GM18505 (cell line): Measurements from ENCODE around the gene ALKBH3.

Experiments
- ATAC-seq: cut with Tn5 transposase; IDR thresholded peaks from one replicate; pipeline ENCODE4 v1.9.1; 2021; ENCODE audit not compliant: unreplicated experiment
- POLR2A ChIP-seq: IDR thresholded peaks from 4 replicates; pipeline ENCODE4 v1.6.1; 2011; ENCODE audit warnings: borderline replicate concordance; ENCODE audit not compliant: insufficient read depth, insufficient read length; ENCODE audit errors: extremely low read depth

The ALKBH3 gene

DNA sequence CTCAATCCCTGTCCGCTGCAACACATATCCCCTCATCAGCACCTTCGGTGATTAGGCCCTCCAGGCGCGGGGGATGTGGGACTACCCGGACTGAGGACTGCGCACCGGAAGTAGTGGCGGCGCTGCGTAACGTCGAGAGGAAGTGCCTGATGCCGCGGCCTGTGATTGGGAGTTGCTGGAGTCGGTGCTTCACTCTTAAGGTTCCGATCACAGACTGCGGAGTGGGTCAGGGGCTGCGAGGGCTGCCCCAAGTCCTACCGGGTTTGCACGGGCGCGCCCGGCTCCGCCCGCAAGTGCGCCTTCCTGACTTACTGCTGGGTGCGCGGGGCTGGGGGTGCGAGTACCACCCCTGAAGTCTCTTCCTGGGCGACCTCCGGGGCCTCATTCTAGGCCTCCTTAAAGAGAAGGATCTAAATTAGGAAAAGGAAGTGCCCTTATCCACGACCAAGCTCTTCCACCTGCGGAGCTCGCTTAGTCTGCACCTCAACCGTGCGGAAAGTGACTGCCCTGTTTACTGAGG is at the start of gene ALKBH3:
TSS of gene ALKBH3 (plus strand) at position 192 of the 520 bp plus-strand sequence. CDS start 1,822 bp downstream, outside the sequence.
- peak; percentile 99 for ATAC-seq
- TF ChIP-seq POLR2A: peak; percentile 74

DNA sequence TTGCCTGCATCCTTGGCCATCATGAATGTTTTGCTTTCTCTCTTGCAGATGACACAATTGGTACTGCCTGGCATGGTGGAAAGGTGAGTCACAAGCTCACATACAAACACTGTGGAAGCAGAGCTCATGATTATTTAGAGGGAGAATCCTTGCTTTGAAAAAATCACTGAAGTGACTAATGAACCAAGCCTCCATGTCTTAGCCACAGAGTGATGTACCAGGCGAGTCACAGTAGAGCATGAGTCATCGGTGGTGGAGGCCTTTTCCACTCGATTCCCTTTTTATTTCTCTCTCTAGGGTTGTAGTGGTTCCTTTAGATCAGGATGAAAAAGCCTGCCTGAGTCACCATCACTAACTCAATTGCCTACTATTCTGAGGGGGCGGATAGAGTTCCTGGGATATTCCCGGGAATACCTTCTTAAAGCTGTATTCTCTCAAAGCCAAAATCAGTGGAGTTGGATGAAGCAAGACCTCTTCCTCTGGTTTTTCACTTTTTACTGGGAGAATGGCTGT is 49.6 kb upstream of the ALKBH3 start:
- no peak for ATAC-seq

DNA sequence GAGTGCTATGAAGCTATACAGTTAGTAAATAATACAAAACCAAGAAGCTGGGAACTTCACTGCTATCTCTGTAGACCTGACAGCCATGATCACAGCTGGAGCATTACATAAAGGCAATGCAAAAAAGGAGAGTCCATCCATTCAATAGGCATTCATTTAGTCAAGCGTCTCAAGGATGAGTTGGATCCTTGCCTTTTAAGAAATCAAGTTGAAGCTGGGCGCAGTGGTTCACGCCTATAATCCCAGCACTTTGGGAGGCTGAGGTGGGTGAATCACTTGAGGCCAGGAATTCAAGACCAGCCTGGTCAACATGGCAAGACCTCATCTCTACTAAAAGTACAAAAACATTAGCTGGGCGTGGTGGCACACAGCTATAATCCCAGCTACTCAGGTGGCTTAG is 48.1 kb upstream of the ALKBH3 start:
- no peak for TF ChIP-seq POLR2A
- no peak for ATAC-seq

More for the DNA sequence above, 49.6 kb upstream of the ALKBH3 start:
- TF ChIP-seq POLR2A: no peak

DNA sequence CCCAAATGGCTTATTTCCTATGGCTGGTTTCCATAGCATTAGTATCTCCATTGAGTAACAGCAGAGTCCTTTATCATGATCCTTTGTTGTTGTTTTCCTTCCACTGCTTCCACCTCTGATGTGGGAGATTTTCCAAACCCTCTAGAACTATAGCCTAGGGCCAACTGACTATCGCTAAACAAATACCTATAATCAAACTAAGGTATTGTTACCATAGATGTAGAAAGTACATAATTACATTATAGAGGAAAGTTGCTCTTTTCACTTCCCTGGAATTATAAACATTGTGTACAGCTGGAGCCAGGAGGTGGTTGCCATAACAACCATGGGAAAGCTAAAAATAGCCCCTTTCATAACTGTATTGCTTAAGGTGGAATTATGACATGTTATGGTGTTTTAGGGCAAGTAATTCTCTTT is 47.0 kb upstream of the ALKBH3 start:
- TF ChIP-seq POLR2A: no peak
- ATAC-seq: no peak

DNA sequence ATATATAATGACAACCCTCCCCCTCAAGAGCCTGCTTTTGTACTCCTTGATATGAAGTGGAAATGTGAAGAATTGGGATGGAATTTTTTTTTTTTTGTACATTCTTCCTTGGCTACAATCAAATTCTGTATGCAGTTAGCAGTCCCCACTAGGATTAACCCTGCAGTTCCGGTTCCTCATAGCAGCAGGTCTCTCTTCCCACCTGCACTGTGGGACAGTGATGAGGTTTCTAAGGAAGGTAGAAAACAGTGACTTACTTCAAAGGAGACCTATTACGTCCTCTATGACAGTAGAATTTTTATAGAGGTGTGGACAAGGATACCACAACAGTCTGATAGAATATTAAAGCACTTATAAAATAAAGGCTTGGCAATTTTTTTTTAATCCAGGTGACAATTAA is 46.3 kb upstream of the ALKBH3 start:
- ATAC-seq: no peak
- no peak for TF ChIP-seq POLR2A

DNA sequence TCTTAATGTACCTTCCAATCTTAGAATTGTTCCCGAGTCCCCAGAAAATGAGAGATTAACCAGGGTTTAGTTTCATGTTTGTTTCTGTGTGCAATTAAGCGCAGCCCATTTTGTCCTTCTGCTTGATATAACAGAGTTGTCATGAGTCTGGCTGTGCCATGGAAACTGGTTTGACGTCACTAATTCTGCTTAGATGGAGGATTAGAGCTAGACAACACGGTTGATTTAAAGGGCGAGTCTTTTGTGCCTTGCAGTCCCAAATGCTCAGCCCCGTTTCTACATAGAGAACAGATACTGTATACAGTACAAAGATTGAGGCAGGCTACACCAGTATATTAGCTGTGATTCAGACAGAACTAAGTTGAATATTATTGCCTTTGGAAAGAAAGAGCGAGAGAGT is 45.5 kb upstream of the ALKBH3 start:
- no peak for ATAC-seq
- TF ChIP-seq POLR2A: no peak

DNA sequence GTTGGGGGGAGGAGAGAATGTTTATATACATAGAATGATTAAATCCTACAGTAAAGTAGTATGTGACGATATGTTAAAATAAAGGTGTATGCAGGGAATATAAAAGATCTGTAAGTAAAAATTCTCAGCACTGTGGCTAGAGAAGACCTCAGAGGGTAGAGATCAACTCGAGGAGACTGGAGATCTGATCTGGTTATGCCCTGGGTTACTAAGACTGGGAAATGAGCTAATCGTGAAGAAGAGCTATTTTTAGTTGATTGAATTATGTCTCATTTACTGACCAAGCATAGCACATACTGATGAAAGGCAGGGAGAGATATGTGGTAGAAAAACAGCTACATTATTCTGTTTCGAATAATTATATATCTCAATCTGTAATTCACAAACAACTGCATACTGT is 42.8 kb upstream of the ALKBH3 start:
- no peak for TF ChIP-seq POLR2A
- no peak for ATAC-seq

DNA sequence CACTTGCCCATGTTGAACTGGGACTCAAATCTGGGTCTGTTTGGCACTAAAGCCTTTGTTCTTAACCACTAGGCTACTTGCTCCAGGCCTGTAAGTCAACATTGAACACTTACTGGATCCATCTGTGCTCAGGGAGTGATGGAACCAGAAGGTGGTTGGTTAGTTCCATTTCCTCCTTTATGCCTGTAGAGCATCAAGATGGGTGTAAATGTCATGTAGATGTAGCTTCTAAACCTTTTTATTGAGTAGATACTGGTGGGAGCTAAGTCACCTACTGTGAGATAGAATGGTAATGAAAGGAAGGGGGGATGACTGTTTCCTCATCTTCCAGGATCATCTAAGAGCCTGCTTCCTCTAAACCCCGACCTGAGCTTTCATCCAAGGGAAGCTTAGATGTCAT is 38.6 kb upstream of the ALKBH3 start:
- no peak for ATAC-seq
- TF ChIP-seq POLR2A: no peak

DNA sequence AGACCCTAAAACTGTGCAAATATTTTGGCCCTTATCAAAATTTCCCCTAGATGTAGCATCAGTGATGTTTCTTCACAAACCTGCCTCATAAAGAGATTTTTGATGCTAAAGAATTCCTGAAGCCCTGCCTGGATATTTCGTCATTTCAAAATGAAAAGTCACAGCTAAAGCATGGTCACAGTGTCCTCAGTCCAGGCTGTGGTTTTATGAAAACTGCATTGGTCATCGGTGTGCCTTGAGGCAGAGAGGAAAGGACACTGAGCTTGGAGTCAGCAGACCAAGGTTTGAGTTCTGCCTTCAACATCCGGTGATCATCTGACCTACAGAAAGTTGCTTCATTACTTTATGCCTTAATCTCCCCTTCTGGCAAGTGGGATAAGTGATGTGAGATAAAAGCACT is 34.8 kb upstream of the ALKBH3 start:
- ATAC-seq: no peak
- no peak for TF ChIP-seq POLR2A

DNA sequence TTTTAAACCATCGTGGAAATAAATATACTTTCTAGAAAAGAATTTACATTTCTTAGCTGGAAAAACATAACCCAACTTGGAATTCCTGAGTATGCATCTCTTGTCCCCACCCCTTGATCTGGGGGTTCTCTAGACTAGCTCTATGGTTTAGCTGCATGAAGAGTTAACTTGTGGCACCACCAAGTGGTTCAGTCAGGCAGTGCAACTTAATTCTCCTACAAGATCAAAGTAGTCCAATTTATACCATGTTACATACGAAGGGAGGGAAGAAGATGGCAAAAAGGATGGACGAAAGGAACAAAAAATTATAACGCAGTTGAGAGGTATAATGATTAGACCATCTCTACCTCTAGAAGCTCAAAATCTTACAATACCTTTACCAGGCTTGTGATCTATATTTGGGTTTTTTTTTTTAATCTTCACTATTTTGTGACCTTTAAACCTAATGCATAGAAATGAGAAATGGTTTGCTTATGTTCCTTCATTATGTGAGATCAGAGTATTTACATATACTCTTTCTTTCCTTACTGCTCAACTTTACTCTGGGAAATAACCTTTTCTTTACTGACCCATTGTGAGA is 28.5 kb upstream of the ALKBH3 start:
- TF ChIP-seq POLR2A: no peak
- peak; percentile 79 for ATAC-seq

DNA sequence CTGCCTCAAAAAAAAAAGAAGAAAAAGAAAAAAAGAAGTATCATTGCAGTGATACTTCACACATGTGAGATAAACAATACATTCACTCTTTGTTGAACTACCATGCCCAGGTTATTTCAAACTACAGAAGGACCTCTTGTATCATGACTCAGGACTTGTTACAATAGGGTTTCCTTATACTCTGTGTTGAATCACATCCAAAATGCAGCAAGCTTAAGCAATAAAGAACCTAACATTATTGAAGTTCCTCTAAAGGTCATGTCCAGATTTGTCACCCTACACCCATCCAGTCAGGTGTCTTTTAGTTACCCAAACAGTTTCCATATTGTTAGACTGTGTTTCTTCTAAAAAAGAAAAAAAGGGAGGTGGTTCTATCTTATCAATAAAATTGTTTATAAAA is 26.9 kb upstream of the ALKBH3 start:
- TF ChIP-seq POLR2A: no peak
- no peak for ATAC-seq

DNA sequence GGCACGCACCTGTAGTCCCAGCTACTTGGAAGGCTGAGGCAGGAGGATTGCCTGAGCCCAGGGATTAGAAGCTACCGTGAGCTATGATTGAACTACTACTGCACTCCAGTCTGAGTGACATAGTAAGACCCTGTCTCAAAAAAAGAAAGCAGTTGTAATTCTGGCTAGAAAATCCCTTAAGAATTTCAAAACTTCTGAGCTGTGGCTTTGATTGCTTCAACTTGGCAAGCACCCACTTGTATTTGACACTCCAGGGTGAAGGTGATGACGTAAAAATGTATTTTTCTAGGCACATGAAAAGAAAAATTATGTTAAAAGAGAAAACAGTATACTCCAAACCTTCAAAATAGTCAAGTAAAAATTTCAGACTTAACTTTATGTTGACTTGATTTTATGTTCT is 23.6 kb upstream of the ALKBH3 start:
- ATAC-seq: no peak
- no peak for TF ChIP-seq POLR2A

DNA sequence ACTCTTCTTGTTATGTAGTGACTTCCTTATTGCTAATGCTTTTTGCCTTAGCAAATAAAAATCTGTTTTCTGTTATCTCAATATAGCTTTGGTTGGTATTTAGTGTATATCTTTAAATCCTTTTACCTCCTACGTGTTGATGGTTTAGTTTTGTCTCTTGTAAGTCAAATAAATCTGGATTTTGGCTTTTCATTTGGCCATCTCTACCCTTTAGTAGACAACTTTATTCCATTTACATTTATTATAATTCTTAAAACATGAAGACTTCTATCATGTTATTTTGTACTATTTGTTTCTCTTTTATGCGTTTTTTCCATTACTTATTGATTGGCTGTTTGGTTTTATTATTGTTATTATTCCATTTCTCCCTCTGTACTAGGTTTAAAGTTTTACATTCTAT is 19.5 kb upstream of the ALKBH3 start:
- no peak for ATAC-seq
- TF ChIP-seq POLR2A: no peak

DNA sequence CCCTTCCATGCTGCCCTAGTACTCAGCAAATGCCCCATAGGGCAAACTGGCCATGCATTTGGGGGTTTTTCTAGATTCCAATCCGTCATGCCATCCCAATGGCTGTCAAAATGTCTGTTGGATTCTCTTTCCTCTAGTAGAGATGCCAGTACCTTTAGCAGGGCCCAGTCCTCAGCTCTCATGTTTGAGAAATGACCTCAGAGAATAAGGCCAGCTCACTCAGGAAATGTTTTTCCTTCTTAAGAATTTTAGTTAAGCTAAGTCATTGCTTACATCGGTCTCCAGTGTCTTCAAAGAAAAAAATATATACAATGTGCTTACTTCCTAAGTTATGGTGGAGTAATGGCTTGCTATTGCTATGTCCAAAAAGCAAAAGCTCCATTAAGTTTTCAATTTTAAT is 14.1 kb upstream of the ALKBH3 start:
- ATAC-seq: no peak
- no peak for TF ChIP-seq POLR2A

DNA sequence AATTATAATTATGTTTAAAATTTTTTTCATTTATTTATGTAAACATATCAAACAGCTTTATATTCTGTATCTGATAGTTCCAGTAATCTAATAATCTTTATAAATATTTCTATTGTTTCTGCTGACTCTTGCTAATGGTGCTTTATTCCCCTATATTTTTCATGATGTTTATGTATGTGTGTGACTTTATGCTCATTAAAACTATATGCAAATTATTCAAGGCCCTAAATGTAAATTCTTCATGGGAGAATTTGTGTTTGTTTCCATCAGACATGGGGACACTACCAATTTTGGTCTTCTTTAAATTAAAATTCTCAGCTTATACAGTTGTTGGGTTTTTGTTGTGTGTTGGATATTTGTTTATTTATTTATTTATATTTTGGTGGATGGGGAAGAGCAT is 13.7 kb upstream of the ALKBH3 start:
- ATAC-seq: no peak
- TF ChIP-seq POLR2A: no peak

DNA sequence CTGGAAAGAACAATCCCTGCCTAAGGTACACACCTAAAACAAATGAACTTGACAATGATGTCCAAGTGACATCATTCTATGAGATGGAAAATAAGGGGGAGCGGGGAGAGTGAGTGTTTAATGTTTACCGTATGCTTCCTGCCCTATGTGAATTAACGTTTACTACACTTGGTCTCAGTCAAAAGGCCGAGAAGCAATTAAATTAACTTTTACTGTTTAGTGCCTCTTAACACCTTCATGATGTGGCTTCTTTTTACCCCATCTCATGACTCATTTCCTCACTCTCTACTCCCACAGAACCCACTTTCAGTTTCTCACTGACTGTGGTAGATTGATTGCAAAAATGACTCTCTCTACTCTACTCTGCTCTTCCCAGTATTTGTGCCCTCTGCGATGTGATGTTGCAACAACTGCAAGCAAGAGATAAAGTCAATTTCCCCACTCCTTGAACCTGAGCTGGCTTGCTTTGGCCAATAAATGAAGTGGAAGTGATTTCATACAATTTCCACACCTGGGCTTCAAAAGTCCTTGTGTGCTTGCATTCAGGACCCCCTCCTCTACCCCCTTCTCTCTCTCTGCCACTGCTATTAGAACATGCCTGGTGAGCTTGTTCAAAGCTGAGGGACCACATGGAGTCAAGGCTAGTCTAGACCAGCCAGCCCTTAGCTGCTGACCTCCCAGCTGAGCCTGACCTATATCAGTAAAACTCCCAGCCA is 11.6 kb upstream of the ALKBH3 start:
- TF ChIP-seq POLR2A: no peak
- peak; percentile 100 for ATAC-seq
